Adrenal gland (tissue), 5 donors: Measurements from ENCODE around the gene EFNA5.

ENCODE experiments used
- CTCF ChIP-seq, 6 experiments: fragments of 450-650 bp in 4 of 6; fragments of 200-600 bp in 2 of 6; sonication (generic) in 1 of 6; IDR thresholded peaks; 1 replicate in 5 of 6; 2 replicates in 1 of 6; pipeline versions ENCODE4 v1.5.1 to v1.8.0; 2016 to 2021; ENCODE audit warnings: antibody characterized with exemption in 6 of 6, mild to moderate bottlenecking in 2 of 6, moderate library complexity in 1 of 6
- POLR2A ChIP-seq, 2 donors: fragments of 450-650 bp; IDR thresholded peaks; one replicate each; pipeline ENCODE4 v1.6.1; 2017; ENCODE audit warnings: antibody characterized with exemption in 2 of 2, mild to moderate bottlenecking in 2 of 2, moderate library complexity in 1 of 2
- donor health status: DM: no; HTN: no; CAD: no.

GRCh38 chr5:107361945-107362344 lies 308.8 kb downstream of the EFNA5 start:
- TF ChIP-seq CTCF (IDR thresholded peaks at IDR 0.05) (no peak), POLR2A (IDR thresholded peaks at IDR 0.05) (no peak)
